H1 (cell line): ENCODE results near the gene LTBP4. TPM values are rescaled to one million over a fixed set of nuclear protein-coding genes. Genes with fewer than 3 reads are reported as not detected.

Experiments used
- CHD7 ChIP-seq: fragments of 300-600 bp; sonication (generic); IDR thresholded peaks from 2 replicates; pipeline ENCODE4 v1.7.1; 2012; ENCODE audit warnings: low read length, moderate library complexity, mild to moderate bottlenecking, inconsistent platforms; ENCODE audit not compliant: insufficient replicate concordance
- FOSL1 ChIP-seq: IDR thresholded peaks from 2 replicates; pipeline ENCODE4 v1.6.1; 2011; ENCODE audit warnings: mild to moderate bottlenecking, low read depth, low read length, moderate library complexity; ENCODE audit not compliant: insufficient read depth
- POLR2A ChIP-seq, 2 experiments: IDR thresholded peaks; 1 replicate in 1 of 2; 2 replicates in 1 of 2; pipeline ENCODE4 v1.6.1; 2011; ENCODE audit warnings: low read depth in 2 of 2, low read length in 2 of 2, mild to moderate bottlenecking in 2 of 2; ENCODE audit errors: control extremely low read depth in 1 of 2
- POU5F1 ChIP-seq: IDR thresholded peaks from 2 replicates; pipeline ENCODE4 v1.6.1; 2011; ENCODE audit warnings: low read depth, mild to moderate bottlenecking, low read length, moderate library complexity
- RFX5 ChIP-seq: IDR thresholded peaks from 2 replicates; pipeline ENCODE4 v1.6.1; 2011; ENCODE audit warnings: low read depth, low read length, improper control_type of control experiment, borderline replicate concordance
- polyA plus RNA-seq, 7 experiments: library from polyadenylated mRNA; depleted of rRNA in 3 of 7; stranded (reverse) in 5 of 7; unstranded in 2 of 7; fragments of >200 nt in 5 of 7; fragments of 200-250 nt in 2 of 7; gene quantifications; 1 replicate in 5 of 7; 2 replicates in 1 of 7; 4 replicates in 1 of 7; pipeline versions ENCODE4 v1.2.1 to v1.2.3, GENCODE V29; 2011 to 2013; ENCODE audit warnings: missing spikeins in 2 of 7, mixed read lengths in 2 of 7
- total RNA-seq: library from RNA; stranded (reverse); fragmentation: NEBNext Ultra II Directional; extraction: Animal tissue kit (Norgen Biotek cat#: 25700); gene quantifications from 2 replicates; pipeline ENCODE4 v1.2.1, GENCODE V29; 2021

The LTBP4 gene
- total and polyA plus RNA-seq, 2 of the 8 experiments (the other 6 are each of a cell fraction or from before 2014, with no cell fraction given): 54.5 to 77.1 TPM

GRCh38 chr19:40607311-40608239 lies 6.4 kb downstream of the LTBP4 start (continued):
- TF ChIP-seq CHD7 (no peak), FOSL1 (no peak), RFX5 (no peak), POU5F1 (no peak), POLR2A (IDR thresholded peaks at IDR 0.05; ENCODE audit: control extremely low read depth in 1 of 2, low read depth in 2 of 2, low read length in 2 of 2) (no peak)
